Measurements from ENCODE around the gene ZNF597. TPM values are rescaled to one million over a fixed set of nuclear protein-coding genes. Genes with fewer than 3 reads are reported as not detected.
A peak's percentile ranks its signal among the peaks of the same experiment; 100 is the strongest.

The ZNF597 gene
- total RNA-seq, 1 experiment from 2014 or later = 2.2 TPM

DNA sequence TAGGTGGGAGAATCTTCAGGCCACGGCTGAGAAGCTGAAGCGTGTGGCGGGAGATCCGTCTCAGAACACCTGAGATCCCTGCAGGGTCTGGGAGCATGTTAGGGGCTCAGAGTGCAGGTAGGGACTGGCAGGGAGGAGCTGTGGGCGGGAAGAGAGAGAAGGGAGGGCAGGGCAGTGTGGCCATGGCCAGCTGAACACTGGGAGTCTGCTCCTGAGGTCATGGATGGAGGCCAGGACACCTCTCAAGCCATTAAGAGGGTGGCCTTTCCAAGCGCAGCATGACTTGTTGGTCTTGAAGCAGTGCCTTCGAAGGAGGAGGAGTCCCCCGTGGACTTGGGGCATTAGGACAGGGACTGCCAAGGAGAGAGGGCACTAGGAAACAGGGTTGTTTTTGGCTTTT is 23.9 kb upstream of the ZNF597 start:
- Mint-ChIP-seq H3K4me1 (peaks cover 57% of the 10 kb centered on the region), H3K27ac (peak overlapping the region; percentile 20), H3K36me3 (peaks cover 13% of the 10 kb centered on the region; the same call in 1 of the 2 replicates), H3K9me3 (no peaks in the 10 kb centered on the region), H3K27me3 (ENCODE audit: low read depth) (no peaks in the 10 kb centered on the region), H3K4me3 (no peak overlapping the region)
- TF ChIP-seq, protein P1, sequence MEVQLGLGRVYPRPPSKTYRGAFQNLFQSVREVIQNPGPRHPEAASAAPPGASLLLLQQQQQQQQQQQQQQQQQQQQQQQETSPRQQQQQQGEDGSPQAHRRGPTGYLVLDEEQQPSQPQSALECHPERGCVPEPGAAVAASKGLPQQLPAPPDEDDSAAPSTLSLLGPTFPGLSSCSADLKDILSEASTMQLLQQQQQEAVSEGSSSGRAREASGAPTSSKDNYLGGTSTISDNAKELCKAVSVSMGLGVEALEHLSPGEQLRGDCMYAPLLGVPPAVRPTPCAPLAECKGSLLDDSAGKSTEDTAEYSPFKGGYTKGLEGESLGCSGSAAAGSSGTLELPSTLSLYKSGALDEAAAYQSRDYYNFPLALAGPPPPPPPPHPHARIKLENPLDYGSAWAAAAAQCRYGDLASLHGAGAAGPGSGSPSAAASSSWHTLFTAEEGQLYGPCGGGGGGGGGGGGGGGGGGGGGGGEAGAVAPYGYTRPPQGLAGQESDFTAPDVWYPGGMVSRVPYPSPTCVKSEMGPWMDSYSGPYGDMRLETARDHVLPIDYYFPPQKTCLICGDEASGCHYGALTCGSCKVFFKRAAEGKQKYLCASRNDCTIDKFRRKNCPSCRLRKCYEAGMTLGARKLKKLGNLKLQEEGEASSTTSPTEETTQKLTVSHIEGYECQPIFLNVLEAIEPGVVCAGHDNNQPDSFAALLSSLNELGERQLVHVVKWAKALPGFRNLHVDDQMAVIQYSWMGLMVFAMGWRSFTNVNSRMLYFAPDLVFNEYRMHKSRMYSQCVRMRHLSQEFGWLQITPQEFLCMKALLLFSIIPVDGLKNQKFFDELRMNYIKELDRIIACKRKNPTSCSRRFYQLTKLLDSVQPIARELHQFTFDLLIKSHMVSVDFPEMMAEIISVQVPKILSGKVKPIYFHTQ (CRISPR knock-in tag; IDR thresholded peaks at IDR 0.05) = no peak
- TF ChIP-seq, protein P2, sequence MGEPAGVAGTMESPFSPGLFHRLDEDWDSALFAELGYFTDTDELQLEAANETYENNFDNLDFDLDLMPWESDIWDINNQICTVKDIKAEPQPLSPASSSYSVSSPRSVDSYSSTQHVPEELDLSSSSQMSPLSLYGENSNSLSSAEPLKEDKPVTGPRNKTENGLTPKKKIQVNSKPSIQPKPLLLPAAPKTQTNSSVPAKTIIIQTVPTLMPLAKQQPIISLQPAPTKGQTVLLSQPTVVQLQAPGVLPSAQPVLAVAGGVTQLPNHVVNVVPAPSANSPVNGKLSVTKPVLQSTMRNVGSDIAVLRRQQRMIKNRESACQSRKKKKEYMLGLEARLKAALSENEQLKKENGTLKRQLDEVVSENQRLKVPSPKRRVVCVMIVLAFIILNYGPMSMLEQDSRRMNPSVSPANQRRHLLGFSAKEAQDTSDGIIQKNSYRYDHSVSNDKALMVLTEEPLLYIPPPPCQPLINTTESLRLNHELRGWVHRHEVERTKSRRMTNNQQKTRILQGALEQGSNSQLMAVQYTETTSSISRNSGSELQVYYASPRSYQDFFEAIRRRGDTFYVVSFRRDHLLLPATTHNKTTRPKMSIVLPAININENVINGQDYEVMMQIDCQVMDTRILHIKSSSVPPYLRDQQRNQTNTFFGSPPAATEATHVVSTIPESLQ (CRISPR knock-in tag; IDR thresholded peaks at IDR 0.05) = no peak
- POLR2A ChIA-PET = no interaction called here
- DNase-seq (ENCODE audit: low spot score) = no peak
- CTCF ChIA-PET = interaction anchor here (0.6 to 1.0 kb wide), 2 partner anchors 19 to 21 kb away, joined by 3 read pairs; no protein-coding TSS in a partner anchor
- ATAC-seq = no peak

DNA sequence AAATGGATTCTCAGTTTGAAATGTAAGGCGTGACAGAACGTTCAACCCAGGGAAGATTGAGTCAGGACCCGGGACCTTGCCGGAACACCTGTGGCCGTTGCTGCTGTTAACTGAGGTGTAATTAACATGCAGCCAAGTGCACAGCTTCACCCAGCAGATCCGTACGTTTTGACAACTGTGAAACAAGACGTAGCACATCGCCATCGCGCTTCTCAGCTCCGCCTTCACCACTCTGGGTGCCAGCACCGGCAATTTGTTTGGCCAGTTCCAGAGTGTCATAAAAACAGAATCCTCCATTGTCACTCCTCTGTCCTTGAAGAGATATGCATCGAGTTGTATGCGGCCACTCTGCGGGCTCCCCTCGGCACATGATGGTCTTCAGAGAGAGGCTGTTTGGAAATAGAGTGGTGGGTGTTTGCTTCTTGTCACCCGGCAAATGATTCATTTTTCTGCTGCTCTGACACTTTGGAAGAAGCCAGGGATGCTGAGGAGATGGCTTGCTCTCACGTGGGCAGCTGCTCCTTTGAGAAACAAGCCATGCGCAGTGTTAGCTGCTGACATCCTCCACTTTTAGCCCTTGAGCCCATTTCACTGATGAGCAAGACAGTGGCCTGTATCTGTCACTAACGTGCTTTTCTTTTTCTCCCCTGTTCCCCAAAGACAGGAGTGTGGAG is 22.7 kb upstream of the ZNF597 start:
- no peak for TF ChIP-seq ZBTB21 (CRISPR knock-in tag; IDR thresholded peaks at IDR 0.05; ENCODE audit: borderline replicate concordance)
- TF ChIP-seq, protein P3, sequence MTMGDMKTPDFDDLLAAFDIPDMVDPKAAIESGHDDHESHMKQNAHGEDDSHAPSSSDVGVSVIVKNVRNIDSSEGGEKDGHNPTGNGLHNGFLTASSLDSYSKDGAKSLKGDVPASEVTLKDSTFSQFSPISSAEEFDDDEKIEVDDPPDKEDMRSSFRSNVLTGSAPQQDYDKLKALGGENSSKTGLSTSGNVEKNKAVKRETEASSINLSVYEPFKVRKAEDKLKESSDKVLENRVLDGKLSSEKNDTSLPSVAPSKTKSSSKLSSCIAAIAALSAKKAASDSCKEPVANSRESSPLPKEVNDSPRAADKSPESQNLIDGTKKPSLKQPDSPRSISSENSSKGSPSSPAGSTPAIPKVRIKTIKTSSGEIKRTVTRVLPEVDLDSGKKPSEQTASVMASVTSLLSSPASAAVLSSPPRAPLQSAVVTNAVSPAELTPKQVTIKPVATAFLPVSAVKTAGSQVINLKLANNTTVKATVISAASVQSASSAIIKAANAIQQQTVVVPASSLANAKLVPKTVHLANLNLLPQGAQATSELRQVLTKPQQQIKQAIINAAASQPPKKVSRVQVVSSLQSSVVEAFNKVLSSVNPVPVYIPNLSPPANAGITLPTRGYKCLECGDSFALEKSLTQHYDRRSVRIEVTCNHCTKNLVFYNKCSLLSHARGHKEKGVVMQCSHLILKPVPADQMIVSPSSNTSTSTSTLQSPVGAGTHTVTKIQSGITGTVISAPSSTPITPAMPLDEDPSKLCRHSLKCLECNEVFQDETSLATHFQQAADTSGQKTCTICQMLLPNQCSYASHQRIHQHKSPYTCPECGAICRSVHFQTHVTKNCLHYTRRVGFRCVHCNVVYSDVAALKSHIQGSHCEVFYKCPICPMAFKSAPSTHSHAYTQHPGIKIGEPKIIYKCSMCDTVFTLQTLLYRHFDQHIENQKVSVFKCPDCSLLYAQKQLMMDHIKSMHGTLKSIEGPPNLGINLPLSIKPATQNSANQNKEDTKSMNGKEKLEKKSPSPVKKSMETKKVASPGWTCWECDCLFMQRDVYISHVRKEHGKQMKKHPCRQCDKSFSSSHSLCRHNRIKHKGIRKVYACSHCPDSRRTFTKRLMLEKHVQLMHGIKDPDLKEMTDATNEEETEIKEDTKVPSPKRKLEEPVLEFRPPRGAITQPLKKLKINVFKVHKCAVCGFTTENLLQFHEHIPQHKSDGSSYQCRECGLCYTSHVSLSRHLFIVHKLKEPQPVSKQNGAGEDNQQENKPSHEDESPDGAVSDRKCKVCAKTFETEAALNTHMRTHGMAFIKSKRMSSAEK (CRISPR knock-in tag; IDR thresholded peaks at IDR 0.05; ENCODE audit: borderline replicate concordance) = no peak
- TF ChIP-seq, protein P4, sequence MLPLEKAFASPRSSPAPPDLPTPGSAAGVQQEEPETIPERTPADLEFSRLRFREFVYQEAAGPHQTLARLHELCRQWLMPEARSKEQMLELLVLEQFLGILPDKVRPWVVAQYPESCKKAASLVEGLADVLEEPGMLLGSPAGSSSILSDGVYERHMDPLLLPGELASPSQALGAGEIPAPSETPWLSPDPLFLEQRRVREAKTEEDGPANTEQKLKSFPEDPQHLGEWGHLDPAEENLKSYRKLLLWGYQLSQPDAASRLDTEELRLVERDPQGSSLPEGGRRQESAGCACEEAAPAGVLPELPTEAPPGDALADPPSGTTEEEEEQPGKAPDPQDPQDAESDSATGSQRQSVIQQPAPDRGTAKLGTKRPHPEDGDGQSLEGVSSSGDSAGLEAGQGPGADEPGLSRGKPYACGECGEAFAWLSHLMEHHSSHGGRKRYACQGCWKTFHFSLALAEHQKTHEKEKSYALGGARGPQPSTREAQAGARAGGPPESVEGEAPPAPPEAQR (CRISPR knock-in tag; IDR thresholded peaks at IDR 0.05) = no peak
- Mint-ChIP-seq H3K27ac (no peak overlapping the region), H3K4me1 (peaks cover 66% of the 10 kb centered on the region), H3K36me3 (peaks cover 13% of the 10 kb centered on the region; the same call in 1 of the 2 replicates), H3K4me3 (no peak overlapping the region), H3K27me3 (ENCODE audit: low read depth) (no peaks in the 10 kb centered on the region), H3K9me3 (no peaks in the 10 kb centered on the region)
- ChIA-PET POLR2A (no interaction called here), CTCF (interaction anchor here (1.0 kb wide), 2 partner anchors 20 to 25 kb away, joined by 3 read pairs; no protein-coding TSS in a partner anchor)
- DNase-seq (ENCODE audit: low spot score) (no peak), ATAC-seq (no peak)

DNA sequence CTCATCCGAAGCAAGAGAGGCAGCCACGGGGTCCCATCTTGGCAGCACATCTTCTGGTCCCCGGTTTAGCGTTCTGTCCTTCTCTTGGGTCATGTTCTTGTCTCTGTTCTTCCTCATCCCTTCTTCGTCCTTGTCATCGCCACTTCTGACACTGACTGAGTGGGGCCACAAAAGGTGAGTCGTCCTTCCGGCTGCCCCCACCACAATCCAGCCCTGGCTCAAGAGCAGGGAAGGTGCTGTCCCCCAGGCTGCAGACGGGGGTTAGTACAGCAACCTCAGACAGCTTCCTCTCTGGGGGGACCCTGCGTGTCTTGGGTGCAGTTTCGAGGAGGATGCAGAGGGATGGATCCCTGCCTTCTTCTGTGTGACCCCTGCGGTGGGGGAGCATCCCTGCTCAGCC is 22.0 kb upstream of the ZNF597 start:
- Mint-ChIP-seq H3K36me3 (peaks cover 13% of the 10 kb centered on the region; the same call in 1 of the 2 replicates), H3K9me3 (no peaks in the 10 kb centered on the region), H3K27me3 (ENCODE audit: low read depth) (no peaks in the 10 kb centered on the region), H3K4me3 (no peak overlapping the region), H3K4me1 (peaks cover 68% of the 10 kb centered on the region), H3K27ac (peak overlapping the region; percentile 85)
- no peak for DNase-seq (ENCODE audit: low spot score)
- no peak for ATAC-seq
- TF ChIP-seq ZNF121 (CRISPR knock-in tag; IDR thresholded peaks at IDR 0.05) (no peak), HMGA2 (CRISPR knock-in tag; IDR thresholded peaks at IDR 0.05) (no peak), ELF4 (CRISPR knock-in tag; IDR thresholded peaks at IDR 0.05; ENCODE audit: low read depth) (no peak), NFYB (CRISPR knock-in tag; conservative IDR thresholded peaks at IDR 0.05; ENCODE audit: low read depth) (no peak), ATF1 (CRISPR knock-in tag; IDR thresholded peaks at IDR 0.05) (no peak), JAZF1 (CRISPR knock-in tag; IDR thresholded peaks at IDR 0.05) (no peak), SMAD4 (CRISPR knock-in tag; IDR thresholded peaks at IDR 0.05) (no peak), ZNF138 (CRISPR knock-in tag; conservative IDR thresholded peaks at IDR 0.05) (no peak), CBFB (CRISPR knock-in tag; IDR thresholded peaks at IDR 0.05; ENCODE audit: low read depth) (no peak)
- TF ChIP-seq, protein P5, sequence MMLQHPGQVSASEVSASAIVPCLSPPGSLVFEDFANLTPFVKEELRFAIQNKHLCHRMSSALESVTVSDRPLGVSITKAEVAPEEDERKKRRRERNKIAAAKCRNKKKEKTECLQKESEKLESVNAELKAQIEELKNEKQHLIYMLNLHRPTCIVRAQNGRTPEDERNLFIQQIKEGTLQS (CRISPR knock-in tag; conservative IDR thresholded peaks at IDR 0.05) = no peak
- CTCF ChIA-PET = interaction anchor here (1.0 kb wide), 1 partner anchor 26 kb away, joined by 3 read pairs; no protein-coding TSS in a partner anchor
- POLR2A ChIA-PET = no interaction called here

Measured in WTC11 (cell line).